Esophagus muscularis mucosa (tissue), 3 donors: ENCODE data around the gene NEFH.

Experiments
- POLR2A ChIP-seq: fragments of 450-650 bp; IDR thresholded peaks from one replicate; pipeline ENCODE4 v1.6.1; 2017; ENCODE audit warnings: antibody characterized with exemption, moderate library complexity, mild to moderate bottlenecking, low read depth
- POLR2AphosphoS5 ChIP-seq, 2 donors: sonication (generic); formaldehyde crosslinking; IDR thresholded peaks; one replicate each; pipeline ENCODE4 v1.6.1; 2017; ENCODE audit warnings: antibody characterized with exemption in 2 of 2
- TF ChIP-seq, protein P1 (sequence below), 3 experiments: fragments of 200-600 bp in 2 of 3; fragments of 450-650 bp in 1 of 3; sonication (generic) in 2 of 3; IDR thresholded peaks; one replicate each; pipeline ENCODE4 v1.5.1; 2017 to 2019; ENCODE audit warnings: antibody characterized with exemption in 3 of 3, mild to moderate bottlenecking in 2 of 3, moderate library complexity in 1 of 3

DNA sequence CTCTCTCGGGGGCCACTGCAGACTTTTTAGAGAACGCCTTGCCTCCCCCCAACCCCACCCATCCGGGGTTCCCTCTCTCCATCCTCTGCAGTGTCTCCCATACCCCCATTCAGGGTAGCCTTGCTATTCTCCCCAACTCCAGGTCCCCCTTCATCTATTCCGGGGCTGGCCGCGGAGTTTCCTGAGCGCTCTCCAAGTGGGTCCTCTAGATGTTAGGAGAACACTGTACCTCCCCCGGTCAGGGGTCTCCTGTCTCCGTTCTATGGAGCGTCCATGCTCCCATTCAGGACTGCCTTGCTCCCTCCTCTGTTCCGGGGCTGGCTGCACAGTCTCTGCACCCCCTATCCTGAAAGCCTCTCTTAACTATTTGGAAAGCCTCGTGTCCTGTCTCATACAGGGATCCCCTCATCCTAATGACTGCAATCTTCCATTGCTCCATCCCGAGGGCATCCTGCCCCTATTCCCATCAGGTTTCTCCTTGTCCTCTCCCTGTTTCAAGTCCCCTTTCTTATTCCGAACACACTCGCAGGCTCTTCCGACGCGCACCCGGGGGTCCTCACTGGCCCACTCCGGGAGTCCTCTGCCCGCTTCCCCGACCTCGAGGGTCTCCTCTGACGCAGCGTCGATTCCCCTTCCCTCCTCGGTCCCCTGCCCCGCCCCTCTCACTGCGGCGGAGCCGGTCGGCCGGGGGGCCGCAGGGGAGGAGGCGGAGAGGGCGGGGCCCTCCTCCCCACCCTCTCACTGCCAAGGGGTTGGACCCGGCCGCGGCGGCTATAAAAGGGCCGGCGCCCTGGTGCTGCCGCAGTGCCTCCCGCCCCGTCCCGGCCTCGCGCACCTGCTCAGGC is at the start of gene NEFH:
- TF ChIP-seq, protein P1, sequence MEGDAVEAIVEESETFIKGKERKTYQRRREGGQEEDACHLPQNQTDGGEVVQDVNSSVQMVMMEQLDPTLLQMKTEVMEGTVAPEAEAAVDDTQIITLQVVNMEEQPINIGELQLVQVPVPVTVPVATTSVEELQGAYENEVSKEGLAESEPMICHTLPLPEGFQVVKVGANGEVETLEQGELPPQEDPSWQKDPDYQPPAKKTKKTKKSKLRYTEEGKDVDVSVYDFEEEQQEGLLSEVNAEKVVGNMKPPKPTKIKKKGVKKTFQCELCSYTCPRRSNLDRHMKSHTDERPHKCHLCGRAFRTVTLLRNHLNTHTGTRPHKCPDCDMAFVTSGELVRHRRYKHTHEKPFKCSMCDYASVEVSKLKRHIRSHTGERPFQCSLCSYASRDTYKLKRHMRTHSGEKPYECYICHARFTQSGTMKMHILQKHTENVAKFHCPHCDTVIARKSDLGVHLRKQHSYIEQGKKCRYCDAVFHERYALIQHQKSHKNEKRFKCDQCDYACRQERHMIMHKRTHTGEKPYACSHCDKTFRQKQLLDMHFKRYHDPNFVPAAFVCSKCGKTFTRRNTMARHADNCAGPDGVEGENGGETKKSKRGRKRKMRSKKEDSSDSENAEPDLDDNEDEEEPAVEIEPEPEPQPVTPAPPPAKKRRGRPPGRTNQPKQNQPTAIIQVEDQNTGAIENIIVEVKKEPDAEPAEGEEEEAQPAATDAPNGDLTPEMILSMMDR (IDR thresholded peaks at IDR 0.05): no peak
- no peak for TF ChIP-seq POLR2A
- no peak for TF ChIP-seq POLR2AphosphoS5 (IDR thresholded peaks at IDR 0.05)
